Pancreas (tissue), 10 donors: ENCODE measurements around the gene BCAS3. TPM values are rescaled to one million over a fixed set of nuclear protein-coding genes. Genes with fewer than 3 reads are reported as not detected.

Source experiments
- ATAC-seq, 4 donors: fragments of 200-7000 bp; cut with Tn5 transposase; one replicate each; pipeline versions ENCODE4 v1.8.0 to v1.9.1; 2020; ENCODE audit warnings: mild to moderate bottlenecking in 4 of 4, moderate library complexity in 4 of 4
- DNase-seq, 6 donors: peaks; one replicate each; pipeline ENCODE4 v3.0.0-alpha.2; 2020
- FAIRE-seq: peaks from 2 replicates; lab custom pipeline; 2012; peaks lifted over from hg19 to GRCh38; lab: Jason Lieb, UNC
- H3K27ac ChIP-seq, 4 donors: fragments of 200-600 bp; sonication (generic); 1 replicate in 3 of 4; 2 replicates in 1 of 4; pipeline versions ENCODE4 v1.5.0 to v1.8.0; 2020
- H3K27me3 ChIP-seq, 4 donors: fragments of 200-600 bp; one replicate each; pipeline ENCODE4 v1.8.0; 2021
- H3K36me3 ChIP-seq, 3 donors: fragments of 200-600 bp; sonication (generic) in 1 of 3; one replicate each; pipeline versions ENCODE4 v1.5.0 to v1.8.0; 2020 to 2021
- H3K4me1 ChIP-seq, 3 donors: fragments of 200-600 bp; one replicate each; pipeline ENCODE4 v1.8.0; 2021
- H3K4me3 ChIP-seq, 4 donors: fragments of 200-600 bp; sonication (generic) in 2 of 4; one replicate each; pipeline versions ENCODE4 v1.5.0 to v1.8.0; 2020 to 2021
- H3K9me3 ChIP-seq, 4 donors: fragments of 200-600 bp; one replicate each; pipeline ENCODE4 v1.8.0; 2021
- CTCF ChIP-seq, 4 donors: fragments of 200-600 bp; sonication (generic) in 3 of 4; IDR thresholded peaks; one replicate each; pipeline versions ENCODE4 v1.5.0 to v1.8.0; 2021; ENCODE audit warnings: antibody characterized with exemption in 4 of 4
- WGBS, 2 donors: extraction: QIAGEN DNeasy Blood & Tissue Kit; methylation state at CpG; one replicate each; pipeline ENCODE4 v1.1.7; 2013; 5-methylcytosine and 5-hydroxymethylcytosine counted together
- intact Hi-C, 3 donors: fragments of 100-400 bp; cut with DNase I; formaldehyde crosslinking; loops; one replicate each; pipeline versions ENCODE4 v1.11.1 to v1.14.2; 2022
- polyA plus RNA-seq, 2 donors: library from polyadenylated mRNA; stranded (reverse); fragments of 200-250 nt; gene quantifications; one replicate each; pipeline ENCODE4 v1.2.3, GENCODE V29; 2013
- total RNA-seq, 6 donors: library from RNA; stranded (reverse); fragmentation: NEBNext Ultra II Directional in 4 of 6; extraction: Animal tissue kit (Norgen Biotek cat#: 25700) in 4 of 6; gene quantifications; one replicate each; pipeline versions ENCODE4 v1.2.1 to v1.2.4, GENCODE V29; 2021 to 2023
- donor health status: healthy with polysubstance abuse.
- donor health status: DM: no; HTN: no; CAD: no; lungs with moderate emphysema.
- donor health status: DM: no; HTN: no; CAD: no.
- donor health status: control.
- donor health status: control.
- donor health status: Bipolar disorder and iron deficiency.
- donor health status: DM: yes; HTN: yes; CAD: no.
- donor health status: DM: no; HTN: no; CAD: no.
- donor health status: DM: no; HTN: no; CAD: no.
- donor health status: DM: yes; HTN: yes; CAD: no.

Gene BCAS3
- total and polyA plus RNA-seq, 8 donors, result 4.6 to 27.7 (median 13.2) TPM

GRCh38 chr17:60914078-60914477 lies 236.4 kb downstream of the BCAS3 start:
- 92 to 94% methylated on average over 1 of the region's 1 CpG for WGBS, 2 donors
- TF ChIP-seq CTCF (IDR thresholded peaks at IDR 0.05), result no peak
- no peak for DNase-seq
- H3K36me3 ChIP-seq, result no peaks in the 10 kb centered on the region
- intact Hi-C loops, result no loop called here
- no peak for FAIRE-seq
- H3K27ac ChIP-seq, result no peak overlapping the region
- ATAC-seq, result no peak
- no peaks in the 10 kb centered on the region for H3K27me3 ChIP-seq
- no peak overlapping the region for H3K4me3 ChIP-seq
- H3K9me3 ChIP-seq, result no peaks in the 10 kb centered on the region
- no peaks in the 10 kb centered on the region for H3K4me1 ChIP-seq

DNA sequence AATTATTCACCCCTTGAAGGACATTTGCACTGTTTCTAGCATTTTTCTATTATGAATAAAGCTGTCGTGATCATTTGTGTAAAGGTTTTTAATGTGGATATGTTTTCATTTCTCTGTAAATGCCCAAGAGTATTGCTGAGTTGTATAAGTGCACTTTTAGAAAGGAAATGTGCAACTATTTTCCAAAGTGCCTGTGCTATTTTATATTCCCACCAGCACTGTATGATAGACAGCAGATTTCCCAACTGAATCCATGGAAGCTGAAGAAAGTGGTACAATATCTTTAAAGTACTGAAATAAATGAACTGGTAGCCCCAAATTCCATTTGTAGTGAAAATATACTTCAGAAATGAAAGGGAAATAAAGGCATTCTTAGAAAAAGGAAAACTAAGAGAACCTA lies 238.4 kb downstream of the BCAS3 start:
- no peak for DNase-seq
- no peak for TF ChIP-seq CTCF (IDR thresholded peaks at IDR 0.05)
- no peaks in the 10 kb centered on the region for H3K9me3 ChIP-seq
- no peaks in the 10 kb centered on the region for H3K36me3 ChIP-seq
- no peak overlapping the region for H3K4me3 ChIP-seq
- intact Hi-C loops, result no loop called here
- no peaks in the 10 kb centered on the region for H3K27me3 ChIP-seq
- no peak for FAIRE-seq
- 93 to 100% methylated on average over 1 of the region's 1 CpG for WGBS, 2 donors
- H3K27ac ChIP-seq, result no peak overlapping the region
- no peaks in the 10 kb centered on the region for H3K4me1 ChIP-seq
- ATAC-seq, result no peak

GRCh38 chr17:60920107-60920506 lies 242.5 kb downstream of the BCAS3 start:
- ATAC-seq, result no peak
- H3K36me3 ChIP-seq, result no peaks in the 10 kb centered on the region
- TF ChIP-seq CTCF (IDR thresholded peaks at IDR 0.05), result no peak
- no peak for DNase-seq
- FAIRE-seq, result no peak
- no peaks in the 10 kb centered on the region for H3K9me3 ChIP-seq
- no peak overlapping the region for H3K27ac ChIP-seq
- H3K4me3 ChIP-seq, result no peak overlapping the region
- intact Hi-C loops, result no loop called here
- 58 to 68% methylated on average over 2 of the region's 2 CpGs for WGBS, 2 donors
- no peaks in the 10 kb centered on the region for H3K27me3 ChIP-seq
- no peaks in the 10 kb centered on the region for H3K4me1 ChIP-seq

GRCh38 chr17:60923000-60923399 lies 245.3 kb downstream of the BCAS3 start:
- H3K9me3 ChIP-seq, result no peaks in the 10 kb centered on the region
- DNase-seq (no peak), ATAC-seq (no peak), FAIRE-seq (no peak)
- H3K4me1 ChIP-seq, result peaks cover 0 to 9% (median 6%) of the 10 kb centered on the region in 3 donors
- 72 to 86% methylated on average over 1 of the region's 1 CpG for WGBS, 2 donors
- TF ChIP-seq CTCF (IDR thresholded peaks at IDR 0.05), result no peak
- H3K4me3 ChIP-seq, result no peak overlapping the region
- intact Hi-C loops, result no loop called here
- H3K27me3 ChIP-seq, result no peaks in the 10 kb centered on the region
- no peaks in the 10 kb centered on the region for H3K36me3 ChIP-seq
- no peak overlapping the region for H3K27ac ChIP-seq

- 40 to 53% methylated on average over 3 of the region's 3 CpGs for WGBS, 2 donors
- Histone ChIP-seq H3K27me3 (no peaks in the 10 kb centered on the region), H3K27ac (no peak overlapping the region), H3K4me3 (no peak overlapping the region), H3K9me3 (no peaks in the 10 kb centered on the region), H3K36me3 (no peaks in the 10 kb centered on the region), H3K4me1 (peaks cover 0 to 9% (median 6%) of the 10 kb centered on the region in 3 donors)
- DNase-seq (no peak), ATAC-seq (peak in 2 of 4 donors; percentile 27 to 28), FAIRE-seq (peak; percentile 54)
- intact Hi-C loops, result no loop called here
- no peak for TF ChIP-seq CTCF (IDR thresholded peaks at IDR 0.05)
Measured at GRCh38 chr17:60926466-60927183, 249.0 kb downstream of the BCAS3 start.
